ENCODE data around the gene ABCA9.

GRCh38 chr17:69061721-69062556, 1.2 kb upstream of the ABCA9 start:
- TF ChIP-seq EZH2phosphoT487 (IDR thresholded peaks at IDR 0.05; ENCODE audit: borderline replicate concordance, low read depth, low read length) = no peak
- no peak for TF ChIP-seq CTCF (conservative IDR thresholded peaks at IDR 0.05; ENCODE audit: low read length)
